H1 (cell line): ENCODE data around the gene TRIM71. TPM values are rescaled to one million over a fixed set of nuclear protein-coding genes. Genes with fewer than 3 reads are reported as not detected.

Experiments used
- CTCF ChIA-PET: fragments of 300-600 bp; sonication (Branson Sonifier 250); formaldehyde crosslinking; loops from one replicate; lab custom pipeline; 2021; ENCODE audit not compliant: partially characterized antibody; lab: Charles Lee
- POLR2A ChIA-PET: fragments of 300-600 bp; sonication (Branson Sonifier 250); formaldehyde crosslinking; loops from one replicate; lab custom pipeline; 2021; ENCODE audit warnings: inconsistent platforms; ENCODE audit not compliant: partially characterized antibody; lab: Charles Lee
- DNase-seq, 2 experiments: peaks; one replicate each; pipeline versions ENCODE4 v3.0.0 to v3.0.0-alpha.2; 2010 to 2022; ENCODE audit warnings: low spot score in 2 of 2, low read depth in 1 of 2, mixed read lengths in 1 of 2
- FAIRE-seq: peaks from 2 replicates; lab custom pipeline; 2011; peaks lifted over from hg19 to GRCh38; lab: Jason Lieb, UNC
- H2AFZ ChIP-seq: 2 replicates; pipeline ENCODE4 v1.8.1; 2012; ENCODE audit warnings: low read length, inconsistent platforms
- H2AK5ac ChIP-seq: 2 replicates; pipeline ENCODE4 v1.6.1; 2013; ENCODE audit warnings: low read depth, low read length
- H2BK120ac ChIP-seq: replicated peaks from 2 replicates; pipeline ENCODE3; 2013; ENCODE audit warnings: low read depth, low read length, inconsistent platforms
- H2BK12ac ChIP-seq: 2 replicates; pipeline ENCODE4 v1.6.1; 2013; ENCODE audit warnings: low read depth, low read length
- H2BK15ac ChIP-seq: 2 replicates; pipeline ENCODE4 v1.6.1; 2013; ENCODE audit warnings: low read length
- H2BK20ac ChIP-seq: 2 replicates; pipeline ENCODE4 v1.6.1; 2013; ENCODE audit warnings: low read length
- H2BK5ac ChIP-seq: 2 replicates; pipeline ENCODE4 v1.6.1; 2013; ENCODE audit warnings: low read depth, low read length
- H3K14ac ChIP-seq: 2 replicates; pipeline ENCODE4 v1.6.1; 2013; ENCODE audit warnings: inconsistent platforms; ENCODE audit not compliant: insufficient read length
- H3K18ac ChIP-seq: 2 replicates; pipeline ENCODE4 v1.6.1; 2013; ENCODE audit warnings: low read length; ENCODE audit errors: extremely low read depth
- H3K23ac ChIP-seq: 2 replicates; pipeline ENCODE4 v1.6.1; 2013; ENCODE audit warnings: inconsistent platforms; ENCODE audit not compliant: insufficient read length
- H3K23me2 ChIP-seq: 2 replicates; pipeline ENCODE4 v1.6.1; 2013; ENCODE audit warnings: low read depth, low read length
- H3K27ac ChIP-seq: 2 replicates; pipeline ENCODE4 v1.6.1; 2011; ENCODE audit warnings: low read depth, low read length, inconsistent platforms
- H3K27me3 ChIP-seq, 4 experiments: replicated peaks in 1 of 4; 1 replicate in 1 of 4; 2 replicates in 3 of 4; pipeline versions ENCODE4 v1.6.1 to v1.8.1; 2011 to 2013; ENCODE audit warnings: low read length in 3 of 4, mild to moderate bottlenecking in 3 of 4, inconsistent platforms in 2 of 4, mixed read lengths in 2 of 4, moderate library complexity in 1 of 4; ENCODE audit not compliant: control insufficient read depth in 3 of 4, insufficient read depth in 3 of 4; ENCODE audit errors: extremely low read depth in 1 of 4
- H3K36me3 ChIP-seq, 4 experiments: 2 replicates each; pipeline versions ENCODE4 v1.6.1 to v1.8.1; 2011 to 2013; ENCODE audit warnings: mild to moderate bottlenecking in 4 of 4, low read length in 3 of 4, moderate library complexity in 2 of 4, control low read depth in 1 of 4, inconsistent platforms in 1 of 4; ENCODE audit not compliant: insufficient read depth in 4 of 4, control insufficient read depth in 2 of 4
- H3K4ac ChIP-seq: replicated peaks from 2 replicates; pipeline ENCODE3; 2013; ENCODE audit warnings: low read length, low read depth, mixed read lengths, inconsistent platforms; ENCODE audit not compliant: insufficient read length
- H3K4me1 ChIP-seq, 4 experiments: replicated peaks in 1 of 4; 1 replicate in 1 of 4; 2 replicates in 3 of 4; pipeline versions ENCODE4 v1.6.1 to v1.8.1; 2011 to 2013; ENCODE audit warnings: low read length in 3 of 4, inconsistent platforms in 2 of 4, mixed read lengths in 1 of 4; ENCODE audit not compliant: insufficient read depth in 4 of 4, control insufficient read depth in 3 of 4
- H3K4me2 ChIP-seq, 2 experiments: 2 replicates each; pipeline versions ENCODE4 v1.6.1 to v1.8.1; 2011 to 2013; ENCODE audit warnings: low read depth in 2 of 2, low read length in 2 of 2, control low read depth in 1 of 2, inconsistent platforms in 1 of 2, mild to moderate bottlenecking in 1 of 2; ENCODE audit not compliant: insufficient read depth in 1 of 2
- H3K4me3 ChIP-seq, 4 experiments: fragments of 200-600, 300-600 bp in 1 of 4; sonication (generic), shearing (Covaris generic), sonication (Bioruptor Twin) in 1 of 4; 2 replicates each; pipeline versions ENCODE4 v1.5.1 to v1.8.1; 2011 to 2016; ENCODE audit warnings: low read length in 4 of 4, low read depth in 3 of 4, control low read depth in 2 of 4, inconsistent platforms in 2 of 4, mild to moderate bottlenecking in 2 of 4, mixed read lengths in 1 of 4, moderate library complexity in 1 of 4; ENCODE audit not compliant: insufficient read depth in 2 of 4; ENCODE audit errors: extremely low read depth in 1 of 4
- H3K56ac ChIP-seq: replicated peaks from 2 replicates; pipeline ENCODE3; 2013; ENCODE audit warnings: low read depth, mild to moderate bottlenecking, mixed read lengths, low read length, inconsistent platforms; ENCODE audit not compliant: insufficient read length
- H3K79me1 ChIP-seq: 2 replicates; pipeline ENCODE4 v1.6.1; 2013; ENCODE audit warnings: low read depth, low read length, control low read depth
- H3K79me2 ChIP-seq, 2 experiments: 2 replicates each; pipeline versions ENCODE4 v1.6.1 to v1.8.1; 2012 to 2013; ENCODE audit warnings: low read length in 2 of 2, mild to moderate bottlenecking in 2 of 2, inconsistent platforms in 1 of 2; ENCODE audit not compliant: insufficient read depth in 2 of 2, control insufficient read depth in 1 of 2
- H3K9ac ChIP-seq, 4 experiments: replicated peaks in 1 of 4; 1 replicate in 1 of 4; 2 replicates in 3 of 4; pipeline versions ENCODE4 v1.6.1 to v1.8.1; 2011 to 2013; ENCODE audit warnings: low read depth in 3 of 4, low read length in 3 of 4, control low read depth in 2 of 4, mild to moderate bottlenecking in 2 of 4, moderate library complexity in 2 of 4, inconsistent platforms in 1 of 4; ENCODE audit errors: extremely low read depth in 1 of 4
- H3K9me3 ChIP-seq, 2 experiments: 2 replicates each; pipeline versions ENCODE4 v1.6.1 to v1.8.1; 2012 to 2013; ENCODE audit warnings: mild to moderate bottlenecking in 2 of 2, moderate library complexity in 2 of 2, control low read depth in 1 of 2, inconsistent platforms in 1 of 2, low read depth in 1 of 2, low read length in 1 of 2, mixed read lengths in 1 of 2; ENCODE audit not compliant: insufficient read depth in 2 of 2
- H4K20me1 ChIP-seq, 2 experiments: replicated peaks in 1 of 2; 2 replicates each; pipeline versions ENCODE3 to v1.8.1; 2011 to 2013; ENCODE audit warnings: inconsistent platforms in 2 of 2, low read length in 2 of 2, mild to moderate bottlenecking in 1 of 2; ENCODE audit not compliant: insufficient read depth in 2 of 2, control insufficient read depth in 1 of 2
- H4K5ac ChIP-seq: 2 replicates; pipeline ENCODE4 v1.6.1; 2013; ENCODE audit warnings: low read length, low read depth, mixed read lengths, inconsistent platforms; ENCODE audit not compliant: insufficient read length
- H4K8ac ChIP-seq: 2 replicates; pipeline ENCODE4 v1.8.0; 2013; ENCODE audit warnings: mild to moderate bottlenecking, moderate library complexity, low read length, inconsistent platforms; ENCODE audit not compliant: insufficient read depth; ENCODE audit errors: extremely low read depth
- H4K91ac ChIP-seq: replicated peaks from 2 replicates; pipeline ENCODE3; 2013; ENCODE audit warnings: low read length, mixed read lengths, inconsistent platforms; ENCODE audit not compliant: insufficient read length
- POLR2A ChIP-seq, 2 experiments: IDR thresholded peaks; 1 replicate in 1 of 2; 2 replicates in 1 of 2; pipeline ENCODE4 v1.6.1; 2011; ENCODE audit warnings: low read depth in 2 of 2, low read length in 2 of 2, mild to moderate bottlenecking in 2 of 2; ENCODE audit errors: control extremely low read depth in 1 of 2
- YY1 ChIP-seq: IDR thresholded peaks from 2 replicates; pipeline ENCODE4 v1.6.1; 2011; ENCODE audit warnings: low read depth, mild to moderate bottlenecking, low read length
- WGBS, 2 experiments: shearing (Covaris generic) in 1 of 2; methylation state at CpG; one replicate each; pipeline versions ENCODE4 v1.1.6 to v1.1.7; 2013 to 2015; ENCODE audit warnings: low lambda C conversion rate in 2 of 2, mixed read lengths in 2 of 2, inconsistent platforms in 1 of 2, low coverage in 1 of 2, missing lambda C conversion rate in 1 of 2; ENCODE audit not compliant: insufficient replicate concordance in 2 of 2, insufficient coverage in 1 of 2, insufficient read length in 1 of 2; ENCODE audit errors: extremely low coverage in 1 of 2, missing lambda C conversion rate in 1 of 2; 5-methylcytosine and 5-hydroxymethylcytosine counted together
- polyA plus RNA-seq, 7 experiments: library from polyadenylated mRNA; depleted of rRNA in 3 of 7; stranded (reverse) in 5 of 7; unstranded in 2 of 7; fragments of >200 nt in 5 of 7; fragments of 200-250 nt in 2 of 7; gene quantifications; 1 replicate in 5 of 7; 2 replicates in 1 of 7; 4 replicates in 1 of 7; pipeline versions ENCODE4 v1.2.1 to v1.2.3, GENCODE V29; 2011 to 2013; ENCODE audit warnings: missing spikeins in 2 of 7, mixed read lengths in 2 of 7
- total RNA-seq: library from RNA; stranded (reverse); fragmentation: NEBNext Ultra II Directional; extraction: Animal tissue kit (Norgen Biotek cat#: 25700); gene quantifications from 2 replicates; pipeline ENCODE4 v1.2.1, GENCODE V29; 2021

The TRIM71 gene
- total and polyA plus RNA-seq, 2 of the 8 experiments (the other 6 are each of a cell fraction or from before 2014, with no cell fraction given) = 53.7 to 293 TPM

- no peaks in the 10 kb centered on the region for H3K23me2 ChIP-seq
- H4K20me1 ChIP-seq = peaks cover 57 to 62% of the 10 kb centered on the region in 2 experiments
- H3K9me3 ChIP-seq = no peaks in the 10 kb centered on the region
- H3K27ac ChIP-seq = no peak overlapping the region
- peaks cover 20 to 91% (median 49%) of the 10 kb centered on the region in 4 experiments for H3K36me3 ChIP-seq
- no peak overlapping the region for H4K8ac ChIP-seq
- DNase-seq (no peak), FAIRE-seq (no peak)
- ChIA-PET CTCF (interaction anchor here (1.0 kb wide), 2 partner anchors 9 to 11 kb away, joined by 3 to 6 read pairs; no protein-coding TSS in a partner anchor), POLR2A (interaction anchor here (1.4 to 10.0 kb wide), 2 partner anchors 9 to 61 kb away, joined by 3 to 84 read pairs; no protein-coding TSS in a partner anchor)
- no peak overlapping the region for H4K5ac ChIP-seq
- H2AK5ac ChIP-seq = no peak overlapping the region
- peaks cover 46 to 100% of the 10 kb centered on the region in 2 experiments for H3K79me2 ChIP-seq
- H2BK20ac ChIP-seq = no peak overlapping the region
- no peak overlapping the region for H3K56ac ChIP-seq
- peaks cover 20% of the 10 kb centered on the region for H3K79me1 ChIP-seq
- no peak overlapping the region for H3K18ac ChIP-seq
- H4K91ac ChIP-seq = no peak overlapping the region
- no peak overlapping the region for H3K4ac ChIP-seq
- H3K14ac ChIP-seq = no peak overlapping the region
- H3K23ac ChIP-seq = no peak overlapping the region
- H3K4me1 ChIP-seq = peaks cover 4 to 23% (median 15%) of the 10 kb centered on the region in 4 experiments; a peak in 5 of 7 replicates
- H2BK12ac ChIP-seq = no peak overlapping the region
- H3K27me3 ChIP-seq = no peaks in the 10 kb centered on the region
- peak overlapping the region in 1 of 2 experiments; percentile 23; a peak in 1 of 4 replicates for H3K4me2 ChIP-seq
- H2BK120ac ChIP-seq = no peak overlapping the region
- no peak overlapping the region; a peak in 1 of 7 replicates for H3K9ac ChIP-seq
- H2AFZ ChIP-seq = no peak overlapping the region
- 95% methylated on average over 2 of the region's 2 CpGs; no CpG with 5 or more reads in 1 of the 2 experiments for WGBS, 2 experiments
- no peak overlapping the region for H3K4me3 ChIP-seq
- no peak overlapping the region for H2BK15ac ChIP-seq
- TF ChIP-seq YY1 (no peak), POLR2A (IDR thresholded peaks at IDR 0.05; ENCODE audit: control extremely low read depth in 1 of 2, low read depth in 2 of 2, low read length in 2 of 2) (peak in 1 of 2 experiments; percentile 12; a peak in 1 of 3 replicates)
- H2BK5ac ChIP-seq = no peak overlapping the region
These were observed 63.8 kb downstream of the TRIM71 start for GRCh38 chr3:32881624-32882023.
